Esophagus (tissue), 2 donors: Measurements from ENCODE around the gene PSMG1. TPM values are rescaled to one million over a fixed set of nuclear protein-coding genes. Genes with fewer than 3 reads are reported as not detected.

Source experiments
- H3K27ac ChIP-seq, 2 donors: one replicate each; pipeline ENCODE4 v1.5.1; 2013; ENCODE audit warnings: low read depth in 2 of 2, mild to moderate bottlenecking in 2 of 2, inconsistent platforms in 1 of 2, low read length in 1 of 2, moderate library complexity in 1 of 2
- H3K27me3 ChIP-seq, 2 donors: one replicate each; pipeline ENCODE4 v1.6.1; 2013; ENCODE audit warnings: low read length in 2 of 2, control low read depth in 1 of 2, mild to moderate bottlenecking in 1 of 2; ENCODE audit not compliant: insufficient read depth in 2 of 2, control insufficient read depth in 1 of 2
- H3K36me3 ChIP-seq, 2 donors: one replicate each; pipeline ENCODE4 v1.6.1; 2013; ENCODE audit warnings: low read length in 1 of 2; ENCODE audit not compliant: control insufficient read depth in 2 of 2, insufficient read depth in 2 of 2
- H3K4me1 ChIP-seq, 2 donors: one replicate each; pipeline ENCODE4 v1.6.1; 2013; ENCODE audit warnings: low read length in 1 of 2; ENCODE audit not compliant: control insufficient read depth in 2 of 2, insufficient read depth in 2 of 2
- H3K4me3 ChIP-seq, 2 donors: one replicate each; pipeline ENCODE4 v1.5.1; 2013; ENCODE audit warnings: low read length in 2 of 2, mild to moderate bottlenecking in 2 of 2, low read depth in 1 of 2, moderate library complexity in 1 of 2
- H3K9me3 ChIP-seq, 2 donors: one replicate each; pipeline ENCODE4 v1.6.1; 2013; ENCODE audit warnings: mild to moderate bottlenecking in 2 of 2, low read depth in 1 of 2, low read length in 1 of 2, moderate library complexity in 1 of 2; ENCODE audit not compliant: control insufficient read depth in 2 of 2, insufficient read depth in 1 of 2
- WGBS, 2 donors: extraction: QIAGEN DNeasy Blood & Tissue Kit; methylation state at CpG; one replicate each; pipeline ENCODE4 v1.1.7; 2013; 5-methylcytosine and 5-hydroxymethylcytosine counted together
- polyA plus RNA-seq, 2 donors: library from polyadenylated mRNA; stranded (reverse); fragments of 200-250 nt; gene quantifications; one replicate each; pipeline ENCODE4 v1.2.3, GENCODE V29; 2013
- donor health status: healthy with polysubstance abuse.
- donor health status: Bipolar disorder and iron deficiency.

PSMG1 gene
- polyA plus RNA-seq, 2 donors: 48.2 to 54.1 TPM

- no peaks in the 10 kb centered on the region for H3K4me1 ChIP-seq
- H3K27ac ChIP-seq: no peak overlapping the region
- H3K27me3 ChIP-seq: no peaks in the 10 kb centered on the region
- H3K4me3 ChIP-seq: no peak overlapping the region
- H3K9me3 ChIP-seq: no peaks in the 10 kb centered on the region
- no peaks in the 10 kb centered on the region for H3K36me3 ChIP-seq
Measured at GRCh38 chr21:39189857-39190604, 6.8 kb upstream of the PSMG1 start.

- H3K27ac ChIP-seq: no peak overlapping the region
- no peaks in the 10 kb centered on the region for H3K4me1 ChIP-seq
- H3K36me3 ChIP-seq: no peaks in the 10 kb centered on the region
- no peaks in the 10 kb centered on the region for H3K27me3 ChIP-seq
- H3K9me3 ChIP-seq: no peaks in the 10 kb centered on the region
- H3K4me3 ChIP-seq: no peak overlapping the region
- 81 to 86% methylated on average over 2 of the region's 2 CpGs for WGBS, 2 donors
Measured at GRCh38 chr21:39188521-39189139, 5.4 kb upstream of the PSMG1 start.

- no peaks in the 10 kb centered on the region for H3K36me3 ChIP-seq
- H3K4me3 ChIP-seq: no peak overlapping the region
- H3K4me1 ChIP-seq: no peaks in the 10 kb centered on the region
- no peak overlapping the region for H3K27ac ChIP-seq
- no peaks in the 10 kb centered on the region for H3K9me3 ChIP-seq
- H3K27me3 ChIP-seq: no peaks in the 10 kb centered on the region
- WGBS, 2 donors: 71 to 74% methylated on average over 5 of the region's 5 CpGs
Measured at GRCh38 chr21:39187141-39187540, 3.9 kb upstream of the PSMG1 start.

- H3K36me3 ChIP-seq: no peaks in the 10 kb centered on the region
- no peak overlapping the region for H3K4me3 ChIP-seq
- H3K27me3 ChIP-seq: no peaks in the 10 kb centered on the region
- H3K4me1 ChIP-seq: no peaks in the 10 kb centered on the region
- H3K9me3 ChIP-seq: no peaks in the 10 kb centered on the region
- no peak overlapping the region for H3K27ac ChIP-seq
Measured at GRCh38 chr21:39186676-39187075, 3.4 kb upstream of the PSMG1 start.

GRCh38 chr21:39185157-39185556 is 1.9 kb upstream of the PSMG1 start:
- H3K9me3 ChIP-seq: no peaks in the 10 kb centered on the region
- H3K27me3 ChIP-seq: no peaks in the 10 kb centered on the region
- no peaks in the 10 kb centered on the region for H3K4me1 ChIP-seq
- no peaks in the 10 kb centered on the region for H3K36me3 ChIP-seq
- 77 to 85% methylated on average over 2 of the region's 2 CpGs for WGBS, 2 donors
- no peak overlapping the region for H3K4me3 ChIP-seq
- H3K27ac ChIP-seq: no peak overlapping the region

- H3K36me3 ChIP-seq: no peaks in the 10 kb centered on the region
- WGBS, 2 donors: 3 to 4% methylated on average over 22 of the region's 22 CpGs
- H3K27ac ChIP-seq: peak overlapping the region; percentile 83 to 99
- H3K9me3 ChIP-seq: no peaks in the 10 kb centered on the region
- no peaks in the 10 kb centered on the region for H3K4me1 ChIP-seq
- peak overlapping the region; percentile 70 to 74 for H3K4me3 ChIP-seq
- H3K27me3 ChIP-seq: no peaks in the 10 kb centered on the region
Measured at GRCh38 chr21:39184050-39184980, 1.1 kb upstream of the PSMG1 start.

GRCh38 chr21:39182484-39183271 is 573 bp downstream of the PSMG1 start:
- Histone ChIP-seq H3K27ac (peak overlapping the region; percentile 83 to 99), H3K4me3 (peak overlapping the region; percentile 70 to 74), H3K36me3 (peaks cover 0 to 4% of the 10 kb centered on the region in 2 donors), H3K27me3 (no peaks in the 10 kb centered on the region), H3K4me1 (no peaks in the 10 kb centered on the region), H3K9me3 (no peaks in the 10 kb centered on the region)
- WGBS, 2 donors: 1% methylated on average over 41 to 51 of the region's 51 CpGs

- whole genome bisulfite sequencing, 2 donors: 45 to 46% methylated on average over 8 of the region's 8 CpGs
- Histone ChIP-seq H3K36me3 (peaks cover 0 to 4% of the 10 kb centered on the region in 2 donors), H3K4me3 (peak overlapping the region; percentile 7 to 70), H3K27me3 (no peaks in the 10 kb centered on the region), H3K27ac (no peak overlapping the region), H3K9me3 (no peaks in the 10 kb centered on the region), H3K4me1 (no peaks in the 10 kb centered on the region)
Measured at GRCh38 chr21:39182016-39182415, 1.2 kb downstream of the PSMG1 start.

GRCh38 chr21:39181205-39181818 is 1.9 kb downstream of the PSMG1 start:
- no peaks in the 10 kb centered on the region for H3K27me3 ChIP-seq
- peaks cover 0 to 4% of the 10 kb centered on the region in 2 donors for H3K36me3 ChIP-seq
- H3K27ac ChIP-seq: no peak overlapping the region
- no peaks in the 10 kb centered on the region for H3K9me3 ChIP-seq
- H3K4me1 ChIP-seq: no peaks in the 10 kb centered on the region
- H3K4me3 ChIP-seq: no peak overlapping the region
- 82 to 85% methylated on average over 4 of the region's 4 CpGs for WGBS, 2 donors
